ENCODE measurements around the gene SLCO1A2. TPM values are rescaled to one million over a fixed set of nuclear protein-coding genes. Genes with fewer than 3 reads are reported as not detected.

Gene SLCO1A2
- total and polyA plus RNA-seq, 2 donors (not counting 3 experiments of a cell fraction or from before 2014, with no cell fraction given): not detected

- no peaks in the 10 kb centered on the region for H3K9me1 ChIP-seq (replicated peaks; ENCODE audit: control insufficient read depth, extremely low read depth, insufficient read depth, low read length)
- intact Hi-C loops (cut with micrococcal nuclease): no loop called here
- H3K9me3 ChIP-seq (replicated peaks; ENCODE audit: control insufficient read depth, insufficient read depth, low read length): no peaks in the 10 kb centered on the region
- no peak overlapping the region for H2AFZ ChIP-seq (ENCODE audit: low read depth, low read length)
- no peak overlapping the region for H3K9ac ChIP-seq (replicated peaks; ENCODE audit: extremely low read depth, insufficient read depth, low read length)
- ChIA-PET CTCF (no interaction called here), POLR2A (no interaction called here)
- no TSS peak for BruUV-seq (replicated peaks)
- H3K4me1 ChIP-seq (ENCODE audit: control insufficient read depth, extremely low read depth, insufficient read depth, low read length): no peaks in the 10 kb centered on the region
- dilution Hi-C loops (cut with MboI; ENCODE audit: extremely low pct_ligation_motif_present, low sequenced_read_pairs): no loop called here
- no peak overlapping the region for H3K27ac ChIP-seq (ENCODE audit: insufficient read depth, low read depth, low read length)
- H3K4me3 ChIP-seq (replicated peaks in 1 of 3; ENCODE audit: insufficient read depth in 1 of 3, low read depth in 1 of 3, low read length in 3 of 3): no peak overlapping the region
- H3K4me2 ChIP-seq (ENCODE audit: insufficient read depth, low read length): no peak overlapping the region
- no peaks in the 10 kb centered on the region for H3K27me3 ChIP-seq (ENCODE audit: control insufficient read depth in 2 of 2, insufficient read depth in 2 of 2, low read length in 2 of 2)
- no peaks in the 10 kb centered on the region for H3K79me2 ChIP-seq (ENCODE audit: control insufficient read depth, insufficient read depth, low read length)
- DNase-seq (ENCODE audit: low read depth, low spot score) (no peak), FAIRE-seq (no peak)
- no peak for TF ChIP-seq POLR2A (IDR thresholded peaks at IDR 0.05; ENCODE audit: low read depth, low read length)
- H3K36me3 ChIP-seq (ENCODE audit: control insufficient read depth in 2 of 2, extremely low read depth in 1 of 2, insufficient read depth in 2 of 2, low read length in 2 of 2): no peaks in the 10 kb centered on the region
- no peaks in the 10 kb centered on the region for H4K20me1 ChIP-seq (replicated peaks; ENCODE audit: control insufficient read depth, extremely low read depth, insufficient read depth, low read length)
Observed at GRCh38 chr12:21257172-21257571, 77.5 kb downstream of the SLCO1A2 start.

DNA sequence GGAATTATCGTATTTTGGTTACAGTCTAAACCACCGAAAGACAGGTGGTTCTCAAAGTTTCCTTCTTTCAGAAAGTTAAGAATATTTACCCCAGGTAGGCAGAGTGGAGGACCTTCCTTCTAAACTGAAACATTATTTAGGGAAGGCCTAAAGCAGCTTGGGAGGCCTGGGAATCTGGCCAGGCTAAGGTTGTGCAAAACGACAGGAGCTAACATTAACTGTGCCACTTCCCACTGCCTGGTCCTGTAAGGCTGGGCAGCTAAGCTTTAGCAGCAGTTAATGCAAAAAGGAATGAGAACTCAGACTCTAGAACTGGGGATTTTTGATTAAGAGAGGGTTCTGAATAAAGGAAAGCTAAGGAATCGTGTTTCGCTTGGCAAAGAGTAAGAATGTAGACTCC lies 82.6 kb downstream of the SLCO1A2 start:
- Histone ChIP-seq H3K27ac (ENCODE audit: insufficient read depth, low read depth, low read length) (no peak overlapping the region), H3K9me3 (replicated peaks; ENCODE audit: control insufficient read depth, insufficient read depth, low read length) (no peaks in the 10 kb centered on the region), H3K4me1 (ENCODE audit: control insufficient read depth, extremely low read depth, insufficient read depth, low read length) (no peaks in the 10 kb centered on the region), H3K4me3 (replicated peaks in 1 of 3; ENCODE audit: insufficient read depth in 1 of 3, low read depth in 1 of 3, low read length in 3 of 3) (no peak overlapping the region), H3K36me3 (ENCODE audit: control insufficient read depth in 2 of 2, extremely low read depth in 1 of 2, insufficient read depth in 2 of 2, low read length in 2 of 2) (no peaks in the 10 kb centered on the region), H3K4me2 (ENCODE audit: insufficient read depth, low read length) (no peak overlapping the region), H3K9ac (replicated peaks; ENCODE audit: extremely low read depth, insufficient read depth, low read length) (no peak overlapping the region), H2AFZ (ENCODE audit: low read depth, low read length) (no peak overlapping the region), H3K9me1 (replicated peaks; ENCODE audit: control insufficient read depth, extremely low read depth, insufficient read depth, low read length) (no peaks in the 10 kb centered on the region), H3K27me3 (ENCODE audit: control insufficient read depth in 2 of 2, insufficient read depth in 2 of 2, low read length in 2 of 2) (no peaks in the 10 kb centered on the region), H3K79me2 (ENCODE audit: control insufficient read depth, insufficient read depth, low read length) (no peaks in the 10 kb centered on the region), H4K20me1 (replicated peaks; ENCODE audit: control insufficient read depth, extremely low read depth, insufficient read depth, low read length) (no peaks in the 10 kb centered on the region)
- FAIRE-seq: no peak
- dilution Hi-C loops (cut with MboI; ENCODE audit: extremely low pct_ligation_motif_present, low sequenced_read_pairs) (no loop called here), intact Hi-C loops (cut with micrococcal nuclease) (loop anchor here (5.0 kb wide), 1 partner anchor 185 kb away; the partner anchor contains the start of gene PYROXD1)
- ChIA-PET CTCF (interaction anchor here (1.1 kb wide), 1 partner anchor 738 kb away, joined by 4 read pairs; no protein-coding TSS in a partner anchor), POLR2A (no interaction called here)
- BruUV-seq (replicated peaks): no TSS peak
- TF ChIP-seq FOS (IDR thresholded peaks at IDR 0.05; ENCODE audit: borderline replicate concordance, insufficient read depth, low read length): no peak
- DNase-seq (ENCODE audit: low read depth, low spot score): no peak

All from endothelial cell of umbilical vein (primary cell).